ENCODE results near the gene ANKRD52.
"Not testable (repeated sequence)": the region's sequence is repeated elsewhere in the genome, so short reads cannot be mapped to it uniquely, and the experiment has no call there.

ANKRD52 gene

GRCh38 chr12:56271031-56271430 lies 12.8 kb upstream of the ANKRD52 start:
- DNase-seq, result no peak

- DNase-seq, result no peak
Observed at GRCh38 chr12:56267443-56268071, 9.4 kb upstream of the ANKRD52 start.

GRCh38 chr12:56266693-56267442 lies 8.7 kb upstream of the ANKRD52 start, which contains the start of gene COQ10A:
TSS of gene COQ10A (plus strand) at chr12:56266942. CDS start at chr12:56267119, 177 bp downstream.
- DNase-seq, result peak; percentile 93

GRCh38 chr12:56266068-56266692 lies 8.0 kb upstream of the ANKRD52 start:
- DNase-seq, result not testable (repeated sequence)

GRCh38 chr12:56262955-56263354 lies 4.8 kb upstream of the ANKRD52 start:
- not testable (repeated sequence) for DNase-seq

- no peak for DNase-seq
Observed at GRCh38 chr12:56261503-56262232, 3.5 kb upstream of the ANKRD52 start.

- no peak for DNase-seq
Observed at GRCh38 chr12:56260921-56261320, 2.7 kb upstream of the ANKRD52 start.

GRCh38 chr12:56260380-56260779 lies 2.2 kb upstream of the ANKRD52 start:
- no peak for DNase-seq

- no peak for DNase-seq
Observed at GRCh38 chr12:56258820-56259183, 618 bp upstream of the ANKRD52 start.

GRCh38 chr12:56257491-56258067 lies 605 bp downstream of the ANKRD52 start:
- DNase-seq, result no peak

GRCh38 chr12:56257071-56257470 lies 1.1 kb downstream of the ANKRD52 start:
- no peak for DNase-seq

GRCh38 chr12:56256326-56256960 lies 1.7 kb downstream of the ANKRD52 start:
- DNase-seq, result no peak

- DNase-seq, result no peak
Observed at GRCh38 chr12:56255671-56256070, 2.5 kb downstream of the ANKRD52 start.

- no peak for DNase-seq
Observed at GRCh38 chr12:56253091-56253490, 5.1 kb downstream of the ANKRD52 start.

- no peak for DNase-seq
Observed at GRCh38 chr12:56252649-56253048, 5.5 kb downstream of the ANKRD52 start.

GRCh38 chr12:56248711-56249110 lies 9.5 kb downstream of the ANKRD52 start:
- DNase-seq, result no peak

- no peak for DNase-seq
Observed at GRCh38 chr12:56247923-56248322, 10.3 kb downstream of the ANKRD52 start.

- DNase-seq, result no peak
Observed at GRCh38 chr12:56244494-56244893, 13.7 kb downstream of the ANKRD52 start.

- DNase-seq, result no peak
Observed at GRCh38 chr12:56243731-56244181, 14.4 kb downstream of the ANKRD52 start.

GRCh38 chr12:56242986-56243385 lies 15.2 kb downstream of the ANKRD52 start:
- DNase-seq, result no peak

GRCh38 chr12:56241424-56242303 lies 16.5 kb downstream of the ANKRD52 start:
- no peak for DNase-seq

All from activated CD8-positive, alpha-beta memory T cell treated with anti-CD3 and anti-CD28 coated beads for 24 hours (primary cell).